Tibial artery (tissue), 4 donors: ENCODE measurements around the gene ITGAL.

Experiments used
- DNase-seq, 2 donors: peaks; one replicate each; pipeline ENCODE4 v3.0.0-alpha.2; 2019
- H3K27ac ChIP-seq, 2 donors: fragments of 200-600 bp; sonication (generic) in 1 of 2; 1 replicate in 1 of 2; 2 replicates in 1 of 2; pipeline ENCODE4 v1.5.1; 2018 to 2019; ENCODE audit warnings: mild to moderate bottlenecking in 1 of 2
- H3K27me3 ChIP-seq, 2 donors: fragments of 200-600 bp; sonication (generic) in 1 of 2; one replicate each; pipeline versions ENCODE4 v1.5.1 to v1.6.0; 2016 to 2019
- H3K36me3 ChIP-seq, 3 donors: fragments of 200-600 bp; sonication (generic) in 2 of 3; one replicate each; pipeline ENCODE4 v1.5.1; 2016 to 2019; ENCODE audit warnings: mild to moderate bottlenecking in 2 of 3
- H3K4me1 ChIP-seq, 4 donors: fragments of 200-600 bp; sonication (generic) in 2 of 4; 1 replicate in 3 of 4; 2 replicates in 1 of 4; pipeline ENCODE4 v1.5.1; 2016 to 2019
- H3K4me3 ChIP-seq, 2 donors: fragments of 200-600 bp; sonication (generic) in 1 of 2; 1 replicate in 1 of 2; 2 replicates in 1 of 2; pipeline ENCODE4 v1.5.1; 2018 to 2019; ENCODE audit warnings: mild to moderate bottlenecking in 2 of 2
- H3K9me3 ChIP-seq, 3 donors: fragments of 200-600 bp; sonication (generic) in 1 of 3; one replicate each; pipeline ENCODE4 v1.5.1; 2016 to 2019
- CTCF ChIP-seq, 2 experiments: fragments of 200-600 bp in 1 of 2; fragments of 450-650 bp in 1 of 2; IDR thresholded peaks; one replicate each; pipeline ENCODE4 v1.5.1; 2017 to 2019; ENCODE audit warnings: antibody characterized with exemption in 2 of 2, mild to moderate bottlenecking in 1 of 2, moderate library complexity in 1 of 2
- intact Hi-C: fragments of 100-400 bp; cut with DNase I; formaldehyde crosslinking; loops from one replicate; pipeline ENCODE4 v1.15.0; 2023; ENCODE audit warnings: low total_unique reads

Gene ITGAL

DNA sequence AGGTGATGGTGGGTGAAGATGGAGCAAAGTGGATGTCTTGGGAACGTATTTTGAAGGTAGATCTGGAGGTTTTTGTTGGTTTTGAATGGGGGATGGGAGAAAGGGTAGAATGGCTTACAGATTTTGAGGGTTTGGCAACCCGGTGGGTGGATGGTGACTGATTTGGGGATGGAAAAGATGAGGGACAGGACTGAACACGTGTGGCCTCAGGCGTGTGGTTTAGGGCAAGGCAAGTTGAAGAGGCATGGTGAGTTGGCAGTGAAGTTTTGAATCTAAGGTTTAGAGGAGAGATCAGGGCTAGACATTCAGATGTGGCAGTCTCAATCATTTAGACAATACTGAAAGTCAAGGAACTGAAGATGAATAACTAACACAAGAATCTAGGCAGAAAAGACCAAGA is 37.7 kb upstream of the ITGAL start:
- no peak for DNase-seq
- intact Hi-C loops, result no loop called here
- H3K4me3 ChIP-seq, result no peak overlapping the region
- TF ChIP-seq CTCF (IDR thresholded peaks at IDR 0.05), result no peak
- H3K4me1 ChIP-seq, result peaks cover 0 to 6% (median 2%) of the 10 kb centered on the region in 4 donors
- no peaks in the 10 kb centered on the region for H3K36me3 ChIP-seq
- H3K27me3 ChIP-seq, result no peaks in the 10 kb centered on the region
- no peak overlapping the region for H3K27ac ChIP-seq
- H3K9me3 ChIP-seq, result no peaks in the 10 kb centered on the region

DNA sequence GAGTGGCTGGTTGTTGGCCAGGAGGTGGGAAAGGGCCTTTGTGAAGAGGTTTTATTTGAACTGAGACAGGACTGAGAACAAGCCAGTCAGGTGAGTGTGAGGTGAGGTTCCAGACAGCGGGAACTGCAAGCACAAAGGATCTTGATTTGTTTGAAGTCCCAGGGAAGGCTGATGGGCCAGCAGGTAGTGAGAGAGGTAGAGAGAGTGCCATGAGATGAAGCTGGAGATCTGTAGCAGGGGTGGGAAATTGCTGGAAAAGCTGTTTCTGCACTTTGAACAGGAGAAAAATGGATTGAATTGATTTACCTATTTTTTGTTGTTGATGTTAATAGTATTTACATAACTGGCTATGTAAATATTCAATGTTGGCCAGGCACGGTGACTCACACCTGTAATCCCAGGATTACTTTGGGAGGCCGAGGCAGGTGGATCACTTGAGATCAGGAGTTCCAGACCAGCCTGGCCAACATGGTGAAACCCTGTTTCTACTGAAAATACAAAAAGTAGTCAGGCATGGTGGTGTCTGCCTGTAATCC is 35.0 kb upstream of the ITGAL start:
- no peak overlapping the region for H3K4me3 ChIP-seq
- H3K9me3 ChIP-seq, result no peaks in the 10 kb centered on the region
- DNase-seq, result no peak
- intact Hi-C loops, result no loop called here
- H3K27ac ChIP-seq, result no peak overlapping the region
- H3K4me1 ChIP-seq, result no peaks in the 10 kb centered on the region
- peaks cover 0 to 1% (median 0%) of the 10 kb centered on the region in 3 donors for H3K36me3 ChIP-seq
- H3K27me3 ChIP-seq, result no peaks in the 10 kb centered on the region
- no peak for TF ChIP-seq CTCF (IDR thresholded peaks at IDR 0.05)

DNA sequence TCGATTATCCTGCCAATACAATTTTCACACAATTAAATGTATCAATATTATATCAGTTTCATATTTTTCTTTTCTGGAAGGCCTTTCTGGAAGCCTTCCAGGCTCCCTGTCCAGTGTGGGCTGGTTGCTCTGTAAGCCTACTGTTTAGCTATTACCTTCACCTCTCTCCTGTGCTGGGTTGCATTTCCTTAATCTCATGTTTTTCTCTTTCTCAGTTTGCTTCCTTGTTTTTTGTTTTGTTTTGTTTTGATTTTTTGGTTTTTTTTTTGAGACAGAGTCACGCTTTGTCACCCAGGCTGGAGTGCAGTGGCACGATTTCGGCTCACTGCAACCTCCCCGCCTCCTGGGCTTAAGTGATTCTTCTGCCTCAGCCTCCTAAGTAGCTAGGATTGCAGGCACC is 33.7 kb upstream of the ITGAL start:
- Histone ChIP-seq H3K9me3 (no peaks in the 10 kb centered on the region), H3K36me3 (peaks cover 0 to 14% (median 10%) of the 10 kb centered on the region in 3 donors), H3K27me3 (no peaks in the 10 kb centered on the region), H3K4me1 (peaks cover 0 to 4% (median under 1%) of the 10 kb centered on the region in 4 donors), H3K27ac (no peak overlapping the region), H3K4me3 (no peak overlapping the region)
- intact Hi-C loops, result no loop called here
- no peak for DNase-seq
- TF ChIP-seq CTCF (IDR thresholded peaks at IDR 0.05), result no peak

GRCh38 chr16:30439720-30440348 is 32.7 kb upstream of the ITGAL start:
- H3K27ac ChIP-seq, result no peak overlapping the region
- intact Hi-C loops, result no loop called here

GRCh38 chr16:30443631-30444030 is 28.9 kb upstream of the ITGAL start:
- H3K4me3 ChIP-seq, result no peak overlapping the region
- H3K4me1 ChIP-seq, result peaks cover 0 to 23% (median 15%) of the 10 kb centered on the region in 4 donors
- DNase-seq, result no peak
- H3K9me3 ChIP-seq, result no peaks in the 10 kb centered on the region
- peaks cover 0 to 3% of the 10 kb centered on the region in 2 donors for H3K27me3 ChIP-seq
- no peak for TF ChIP-seq CTCF (IDR thresholded peaks at IDR 0.05)
- H3K27ac ChIP-seq, result no peak overlapping the region
- H3K36me3 ChIP-seq, result peaks cover 0 to 15% (median 10%) of the 10 kb centered on the region in 3 donors
- intact Hi-C loops, result no loop called here

More at GRCh38 chr16:30439720-30440348, 32.7 kb upstream of the ITGAL start:
- Histone ChIP-seq H3K9me3 (no peaks in the 10 kb centered on the region), H3K4me1 (peaks cover 0 to 14% (median 10%) of the 10 kb centered on the region in 4 donors), H3K4me3 (no peak overlapping the region), H3K36me3 (peaks cover 0 to 15% (median 10%) of the 10 kb centered on the region in 3 donors), H3K27me3 (no peaks in the 10 kb centered on the region)
- no peak for TF ChIP-seq CTCF (IDR thresholded peaks at IDR 0.05)
- DNase-seq, result no peak
